Measurements from ENCODE around the gene HTR7. TPM values are rescaled to one million over a fixed set of nuclear protein-coding genes. Genes with fewer than 3 reads are reported as not detected.

Gene HTR7
- total RNA-seq, 2 experiments from 2014 or later: 0.08 TPM

GRCh38 chr10:90741926-90742565 is 115.8 kb downstream of the HTR7 start:
- H3K4me3 Mint-ChIP-seq: no peak overlapping the region
- TF ChIP-seq CTCF (IDR thresholded peaks at IDR 0.05): no peak
- H3K27me3 ChIP-seq (ENCODE audit: control insufficient read depth in 1 of 2, insufficient read depth in 2 of 2, low read length in 2 of 2): peaks cover 0 to 6% of the 10 kb centered on the region in 2 experiments
- H3K27ac ChIP-seq (ENCODE audit: low read depth in 1 of 2, low read length in 2 of 2): no peak overlapping the region
- DNase-seq: no peak
- H3K36me3 Mint-ChIP-seq (ENCODE audit: low read depth): no peaks in the 10 kb centered on the region
- peaks cover 10% of the 10 kb centered on the region for H3K27me3 Mint-ChIP-seq
- ChIA-PET POLR2A (no interaction called here), CTCF (no interaction called here)
- H3K36me3 ChIP-seq (ENCODE audit: insufficient read depth, low read length): no peaks in the 10 kb centered on the region
- ATAC-seq (ENCODE audit: poor library complexity): no peak
- H3K4me1 Mint-ChIP-seq (ENCODE audit: low read depth): no peaks in the 10 kb centered on the region
- intact Hi-C loops (cut with DNase I, micrococcal nuclease): no loop called here
- H3K9me3 Mint-ChIP-seq: no peaks in the 10 kb centered on the region
- no peaks in the 10 kb centered on the region for H3K4me1 ChIP-seq (ENCODE audit: insufficient read depth, low read length)
- H3K4me3 ChIP-seq (ENCODE audit: low read length): no peak overlapping the region
- H3K27ac Mint-ChIP-seq: no peak overlapping the region
- H3K9me3 ChIP-seq (ENCODE audit: control insufficient read depth in 1 of 2, insufficient read depth in 1 of 2, low read length in 2 of 2): no peaks in the 10 kb centered on the region

DNA sequence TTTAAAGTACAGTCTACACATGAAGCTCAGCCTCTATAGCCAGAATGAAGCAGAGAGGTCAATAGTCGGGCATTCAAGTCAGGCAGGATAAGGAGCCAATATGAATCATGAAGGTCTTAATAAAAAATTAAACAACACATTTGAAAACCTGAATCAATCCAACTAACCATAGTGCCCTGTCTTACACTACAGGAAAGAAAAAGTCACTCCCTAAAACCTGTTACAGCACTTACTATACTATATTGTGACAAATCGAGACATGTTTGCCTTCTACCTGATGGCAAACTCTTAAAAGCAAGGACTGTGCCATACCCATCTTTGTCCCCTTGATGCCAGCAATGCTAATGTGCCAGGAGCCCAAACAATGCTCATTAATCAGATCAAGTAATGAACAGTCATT is 117.6 kb downstream of the HTR7 start:
- Histone ChIP-seq H3K4me3 (ENCODE audit: low read length) (no peak overlapping the region), H3K36me3 (ENCODE audit: insufficient read depth, low read length) (no peaks in the 10 kb centered on the region), H3K4me1 (ENCODE audit: insufficient read depth, low read length) (no peaks in the 10 kb centered on the region), H3K27ac (ENCODE audit: low read depth in 1 of 2, low read length in 2 of 2) (no peak overlapping the region), H3K9me3 (ENCODE audit: control insufficient read depth in 1 of 2, insufficient read depth in 1 of 2, low read length in 2 of 2) (no peaks in the 10 kb centered on the region), H3K27me3 (ENCODE audit: control insufficient read depth in 1 of 2, insufficient read depth in 2 of 2, low read length in 2 of 2) (peaks cover 0 to 6% of the 10 kb centered on the region in 2 experiments)
- ChIA-PET CTCF (no interaction called here), POLR2A (no interaction called here)
- DNase-seq (no peak), ATAC-seq (ENCODE audit: poor library complexity) (no peak)
- Mint-ChIP-seq H3K27me3 (peaks cover 10% of the 10 kb centered on the region), H3K27ac (no peak overlapping the region), H3K4me3 (no peak overlapping the region), H3K9me3 (no peaks in the 10 kb centered on the region), H3K36me3 (ENCODE audit: low read depth) (no peaks in the 10 kb centered on the region), H3K4me1 (ENCODE audit: low read depth) (no peaks in the 10 kb centered on the region)
- intact Hi-C loops (cut with DNase I, micrococcal nuclease): no loop called here
- TF ChIP-seq CTCF (IDR thresholded peaks at IDR 0.05): no peak

GRCh38 chr10:90738885-90739284 is 119.0 kb downstream of the HTR7 start:
- H3K9me3 Mint-ChIP-seq: no peaks in the 10 kb centered on the region
- H3K4me3 Mint-ChIP-seq: no peak overlapping the region
- Histone ChIP-seq H3K4me1 (ENCODE audit: insufficient read depth, low read length) (no peaks in the 10 kb centered on the region), H3K36me3 (ENCODE audit: insufficient read depth, low read length) (no peaks in the 10 kb centered on the region), H3K27me3 (ENCODE audit: control insufficient read depth in 1 of 2, insufficient read depth in 2 of 2, low read length in 2 of 2) (peaks cover 0 to 6% of the 10 kb centered on the region in 2 experiments), H3K9me3 (ENCODE audit: control insufficient read depth in 1 of 2, insufficient read depth in 1 of 2, low read length in 2 of 2) (no peaks in the 10 kb centered on the region), H3K4me3 (ENCODE audit: low read length) (no peak overlapping the region), H3K27ac (ENCODE audit: low read depth in 1 of 2, low read length in 2 of 2) (no peak overlapping the region)
- H3K27ac Mint-ChIP-seq: no peak overlapping the region
- intact Hi-C loops (cut with DNase I, micrococcal nuclease): no loop called here
- no peak for ATAC-seq (ENCODE audit: poor library complexity)
- peaks cover 10% of the 10 kb centered on the region for H3K27me3 Mint-ChIP-seq
- no peaks in the 10 kb centered on the region for H3K36me3 Mint-ChIP-seq (ENCODE audit: low read depth)
- no peaks in the 10 kb centered on the region for H3K4me1 Mint-ChIP-seq (ENCODE audit: low read depth)
- ChIA-PET POLR2A (no interaction called here), CTCF (no interaction called here)
- no peak for DNase-seq
- TF ChIP-seq CTCF (IDR thresholded peaks at IDR 0.05): no peak

All from CD4-positive, alpha-beta T cell (primary cell).